GM19238 (cell line): ENCODE data around the gene LRRC63.
"Not testable (repeated sequence)": the region's sequence is repeated elsewhere in the genome, so short reads cannot be mapped to it uniquely, and the experiment has no call there.

Experiments
- DNase-seq: peaks from one replicate; pipeline ENCODE4 v3.0.0; 2011; ENCODE audit warnings: low spot score; ENCODE audit not compliant: insufficient read length

The LRRC63 gene

GRCh38 chr13:46181377-46181839 is 30.3 kb upstream of the LRRC63 start:
- DNase-seq = no peak

DNA sequence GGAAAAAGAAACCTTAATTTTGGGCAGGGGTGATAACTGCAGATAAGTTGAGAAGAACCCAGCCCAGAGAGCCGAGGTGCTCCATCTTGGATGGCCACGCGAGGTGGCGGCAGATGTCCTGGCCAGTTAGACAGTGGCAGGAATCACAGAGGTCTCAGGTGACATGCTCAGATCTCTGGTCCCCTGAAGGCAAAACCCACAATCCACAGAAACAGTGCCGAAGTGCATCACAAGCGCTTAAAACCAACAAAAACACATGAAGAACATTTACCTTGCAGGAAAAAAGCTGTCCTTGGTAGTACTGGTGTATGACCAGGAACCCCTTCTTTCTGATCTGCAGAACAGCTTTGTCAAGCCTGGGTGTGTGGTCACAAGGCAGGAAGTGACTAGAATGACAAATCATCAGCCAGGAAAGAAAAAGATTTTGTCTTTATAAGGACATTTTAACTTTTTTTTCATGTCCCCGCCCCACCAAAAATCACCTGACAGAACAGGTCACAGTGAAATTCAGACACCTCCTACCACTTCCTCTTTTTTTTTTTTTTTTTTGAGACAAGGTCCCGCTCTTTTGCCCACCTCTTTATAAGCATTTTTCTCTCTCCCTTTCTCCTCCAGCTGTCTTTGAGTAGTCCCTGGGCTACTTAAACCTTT is 29.8 kb upstream of the LRRC63 start, which contains the start of gene LCP1:
LCP1 (minus strand) TSS at position 338 of the 651 bp plus-strand sequence. CDS start 22,515 bp downstream, outside the sequence.
- peak; percentile 26 for DNase-seq

DNA sequence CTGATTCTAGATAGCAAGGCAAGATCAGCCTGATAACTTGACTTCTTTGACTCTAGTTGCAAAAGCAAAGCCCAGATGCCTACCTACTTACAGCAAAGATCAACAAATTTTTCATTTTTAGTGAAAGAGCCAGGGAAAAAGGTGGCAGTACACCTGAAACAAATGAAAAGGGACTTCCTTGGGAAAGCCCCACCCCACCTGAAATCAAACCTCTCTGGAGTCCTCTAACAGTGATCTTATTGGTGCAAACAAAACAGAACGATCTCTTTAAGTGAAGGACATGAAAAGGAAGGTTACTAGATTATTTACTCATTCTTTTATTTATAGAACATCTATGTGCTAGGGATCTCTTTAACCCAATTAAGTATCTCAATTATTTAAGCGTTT is 29.2 kb upstream of the LRRC63 start:
- no peak for DNase-seq

DNA sequence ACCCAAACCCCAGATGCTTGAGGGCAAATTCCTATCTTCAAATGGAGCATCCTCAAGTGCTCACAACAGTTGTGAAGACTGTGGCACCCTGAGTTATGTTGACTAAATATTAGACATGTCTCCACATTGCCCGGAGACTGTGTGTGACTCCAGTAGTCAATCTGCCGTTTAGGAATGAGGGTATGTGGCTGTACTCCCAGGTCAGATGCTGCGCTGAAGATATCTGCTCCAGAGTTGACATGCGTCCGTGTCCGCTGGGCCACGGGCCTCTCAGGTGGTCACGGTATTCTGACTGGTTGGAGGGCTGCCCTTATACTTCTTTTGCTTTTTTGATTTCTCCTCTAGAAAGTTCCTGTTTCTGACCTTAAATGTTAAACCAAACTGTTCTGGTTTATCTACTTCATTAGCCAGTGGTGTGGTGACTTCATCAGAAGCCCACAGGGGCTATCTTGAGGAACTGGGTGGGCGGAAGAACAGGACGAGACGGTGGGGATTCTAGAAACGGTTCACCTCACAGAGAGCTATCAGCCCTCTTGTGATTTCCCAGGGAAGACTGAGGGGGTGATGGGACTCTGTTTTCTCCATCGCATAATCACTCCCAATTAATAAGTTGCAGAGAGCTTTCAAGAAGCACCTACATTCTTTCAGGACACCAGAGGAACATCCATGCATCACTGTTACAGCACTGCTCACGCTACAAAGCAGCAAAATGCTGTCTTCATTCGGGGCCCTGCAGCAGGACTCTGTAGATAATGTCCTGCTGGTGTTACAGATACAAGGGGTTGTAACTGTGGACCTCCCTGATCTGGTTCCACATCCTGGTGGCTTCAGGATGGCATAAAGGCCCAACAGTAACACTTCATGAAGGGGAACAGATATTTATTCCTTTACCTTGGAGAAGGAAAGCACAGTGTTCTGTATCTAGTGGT is 28.4 kb upstream of the LRRC63 start:
- no peak for DNase-seq

DNA sequence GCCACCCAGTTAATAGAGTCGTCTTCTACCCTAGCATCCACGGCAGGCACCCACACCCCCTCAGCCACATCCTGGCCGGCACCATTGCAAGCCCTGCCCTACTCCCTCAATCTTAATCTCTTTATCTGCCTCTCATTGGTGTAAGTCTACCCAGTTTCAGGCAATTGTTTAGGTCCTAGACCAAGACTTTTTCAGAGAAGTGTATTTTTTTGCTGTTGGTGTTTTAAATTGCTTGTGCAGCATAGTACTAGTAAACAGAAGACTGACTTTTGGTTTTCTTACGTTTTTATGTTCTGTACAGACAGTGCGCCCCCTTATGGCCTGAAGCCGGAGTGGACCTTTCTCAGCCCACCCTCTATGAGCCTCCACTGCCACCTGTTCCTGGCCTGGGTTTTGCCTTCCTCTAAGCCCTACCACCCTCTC is 27.4 kb upstream of the LRRC63 start:
- DNase-seq = peak; percentile 42

- DNase-seq = no peak
Observed at GRCh38 chr13:46185634-46186033, 26.1 kb upstream of the LRRC63 start.

DNA sequence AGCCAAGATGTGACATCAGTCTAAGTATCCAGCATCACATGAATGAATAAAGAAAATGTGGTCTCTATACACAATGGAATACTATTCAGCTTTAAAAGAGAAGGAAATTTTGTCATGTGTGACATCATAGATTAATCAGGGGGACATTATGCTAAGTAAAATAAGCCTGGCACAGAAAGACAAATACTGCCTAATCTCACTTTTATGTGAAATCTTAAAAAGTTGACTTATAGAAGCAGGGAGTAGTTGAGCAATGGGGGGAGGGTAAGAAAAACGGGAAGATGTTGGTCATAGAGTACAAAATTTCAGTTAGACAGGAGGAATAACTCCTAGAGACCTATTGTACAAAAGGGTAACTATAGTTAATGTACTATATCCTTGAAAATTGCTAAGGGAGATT is 19.3 kb upstream of the LRRC63 start:
- no peak for DNase-seq

GRCh38 chr13:46195016-46195415 is 16.7 kb upstream of the LRRC63 start:
- no peak for DNase-seq

DNA sequence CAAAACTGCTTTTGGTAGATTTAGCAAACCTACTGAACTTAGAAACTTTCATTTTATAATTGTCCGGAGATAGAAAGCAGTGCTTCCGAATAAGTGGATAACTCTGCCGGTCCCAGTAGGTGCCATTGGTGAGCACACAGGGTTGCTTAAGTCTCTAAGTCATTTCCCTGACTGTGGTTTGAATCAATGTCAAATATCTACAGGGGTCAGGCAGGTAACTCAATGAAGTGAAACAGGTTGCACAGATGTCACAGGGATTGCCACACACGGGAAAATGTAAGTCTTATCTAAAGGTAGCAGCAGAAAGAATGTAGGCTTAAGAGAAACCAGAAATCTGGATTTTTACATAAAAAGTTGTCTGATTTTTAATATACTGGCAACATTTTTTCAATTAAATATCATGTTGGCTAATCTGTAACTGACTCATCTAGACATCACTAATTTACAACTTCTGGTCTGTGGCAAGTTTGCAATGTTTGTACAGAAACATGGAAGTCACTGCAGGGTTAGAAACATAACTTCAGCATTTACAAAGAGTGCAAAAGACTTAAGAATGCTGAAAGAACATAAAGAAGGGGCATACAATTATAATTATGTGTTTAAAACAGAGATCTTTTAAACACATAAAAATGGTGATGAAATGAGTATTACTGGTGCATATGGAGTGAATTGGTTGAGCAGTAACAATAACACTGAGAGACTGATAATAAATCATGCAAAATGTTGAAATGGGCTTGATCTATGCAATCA is 14.3 kb upstream of the LRRC63 start:
- no peak for DNase-seq

DNA sequence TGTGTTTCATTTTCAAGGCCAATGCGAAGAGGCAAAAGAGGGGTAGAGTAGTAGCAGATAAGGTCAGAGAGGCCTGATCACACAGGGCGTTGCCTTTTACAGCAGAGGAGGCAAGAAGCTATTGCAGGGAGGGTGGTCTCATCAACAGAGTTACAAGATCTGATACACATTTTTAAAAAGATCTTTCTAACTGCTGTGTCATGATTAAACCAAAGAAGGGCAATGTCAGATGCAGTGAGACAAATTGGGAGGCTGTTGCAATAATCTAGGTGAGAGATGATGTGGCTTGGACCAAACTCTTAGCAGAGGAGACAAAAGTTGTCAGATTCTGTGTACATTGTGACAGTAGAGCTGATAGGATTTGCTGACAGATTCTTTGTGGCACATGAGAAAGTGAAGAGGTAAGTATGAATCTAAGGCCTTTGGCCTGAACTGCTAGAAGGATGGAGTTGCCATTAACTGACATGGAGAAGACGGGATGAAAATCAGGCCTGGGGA is 13.0 kb upstream of the LRRC63 start:
- DNase-seq = no peak

- DNase-seq = no peak
Observed at GRCh38 chr13:46202188-46202795, 9.4 kb upstream of the LRRC63 start.

GRCh38 chr13:46202966-46203365 is 8.8 kb upstream of the LRRC63 start:
- no peak for DNase-seq

- no peak for DNase-seq
Observed at GRCh38 chr13:46206143-46206542, 5.6 kb upstream of the LRRC63 start.

DNA sequence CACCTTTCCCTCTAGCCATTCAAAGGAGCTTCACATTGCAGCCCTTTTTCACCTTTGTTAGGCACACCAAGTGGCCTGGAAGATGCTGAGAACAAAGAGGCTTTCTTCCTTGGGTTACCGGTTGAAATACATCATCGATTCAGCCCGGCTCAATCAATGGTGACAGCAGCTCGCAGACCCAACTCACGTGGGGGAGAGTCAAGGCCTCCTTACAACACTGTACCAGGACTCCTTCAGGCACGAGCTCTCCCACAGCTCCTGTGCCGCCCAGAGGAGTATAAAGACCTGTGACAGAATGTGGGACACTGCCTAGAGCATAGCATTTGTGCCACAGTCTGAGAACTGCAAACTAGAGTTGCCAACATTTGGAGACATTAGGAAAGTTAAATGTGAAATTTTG is 3.9 kb upstream of the LRRC63 start:
- DNase-seq = no peak

DNA sequence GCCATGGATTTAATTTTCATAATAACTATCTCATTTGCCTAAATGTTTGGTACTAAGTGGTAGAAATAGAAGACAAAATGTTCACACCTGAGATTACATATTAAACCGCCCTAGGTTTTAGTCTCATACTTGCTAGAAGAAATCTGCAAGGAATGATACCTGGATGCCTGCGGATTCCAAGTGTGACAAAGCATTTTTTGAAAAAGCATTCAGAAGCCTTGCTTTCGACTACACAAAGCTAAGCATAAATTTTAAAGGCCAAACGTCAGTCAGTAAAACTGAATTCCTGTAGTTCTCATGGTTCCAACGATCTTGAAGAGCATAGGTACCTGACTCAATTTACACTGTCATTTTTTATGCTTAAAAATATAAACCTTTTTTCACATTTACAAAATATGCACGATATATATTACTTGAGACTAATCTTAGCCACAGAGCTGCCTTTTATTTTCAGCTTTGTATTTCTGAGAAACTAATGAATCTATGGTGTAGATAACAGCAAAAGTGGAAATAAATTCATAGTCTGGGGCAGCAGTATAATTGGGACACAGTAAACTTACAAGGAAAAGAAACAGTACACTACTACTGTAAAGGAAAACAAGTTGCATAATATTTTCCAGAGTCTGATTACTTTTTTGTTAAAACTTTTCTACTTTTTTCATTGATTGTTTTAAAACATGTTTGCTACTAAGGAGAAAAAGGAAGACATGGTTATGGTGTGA is 1.2 kb upstream of the LRRC63 start:
- DNase-seq = no peak

DNA sequence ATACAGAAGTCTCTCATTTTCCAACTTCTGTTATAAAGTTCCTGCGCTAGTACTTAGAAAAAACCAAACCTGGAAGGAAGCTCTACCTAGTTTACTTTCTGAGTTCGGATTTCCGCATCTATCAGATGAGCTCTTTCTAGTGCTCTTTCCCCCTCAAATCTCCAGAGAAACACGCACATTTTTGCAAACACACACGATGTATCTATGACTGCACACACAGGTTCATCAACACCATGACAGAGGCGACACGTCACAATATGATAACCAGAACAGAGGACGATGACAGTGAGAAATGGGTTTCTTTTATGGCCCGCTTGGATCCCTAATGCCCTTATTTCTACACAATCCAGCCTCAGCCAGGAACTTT is 629 bp upstream of the LRRC63 start:
- DNase-seq = no peak

DNA sequence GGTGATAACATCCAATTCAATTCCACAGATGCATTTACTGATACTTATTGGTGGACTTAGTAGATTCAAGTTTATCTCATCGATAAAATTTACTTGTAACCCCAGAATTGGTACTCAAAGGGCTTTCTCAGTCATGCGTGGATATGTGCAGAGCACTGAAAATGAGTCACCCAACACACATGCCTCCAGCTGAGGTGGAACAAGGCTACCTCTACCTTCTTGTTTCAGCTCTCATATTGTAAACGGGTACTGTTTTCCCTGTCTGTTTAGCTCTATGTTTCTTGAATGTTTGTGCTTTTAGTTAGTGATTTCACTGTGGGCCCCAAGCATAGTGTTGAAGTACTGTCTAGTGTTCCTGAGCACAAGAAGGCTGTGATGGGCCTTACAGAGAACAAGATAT is 1.5 kb downstream of the LRRC63 start:
- DNase-seq = no peak

DNA sequence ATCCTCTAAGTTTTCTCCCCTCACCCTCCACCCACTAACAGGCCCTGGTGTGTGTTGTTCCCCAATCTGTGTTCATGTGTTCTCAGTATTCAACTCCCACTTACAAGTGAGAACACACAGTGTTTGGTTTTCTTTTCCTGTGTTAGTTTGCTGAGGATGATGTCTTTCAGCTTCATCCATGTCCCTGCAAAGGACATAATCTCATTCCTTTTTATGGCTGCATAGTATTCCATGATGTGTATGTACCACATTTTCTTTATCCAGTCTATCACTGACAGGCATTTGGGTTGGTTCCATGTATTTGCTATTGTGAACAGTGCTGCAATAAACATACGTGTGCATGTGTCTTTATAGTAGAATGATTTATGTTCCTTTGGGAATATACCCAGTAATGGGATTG is 3.0 kb downstream of the LRRC63 start:
- DNase-seq = not testable (repeated sequence)

GRCh38 chr13:46220234-46220633 is 8.5 kb downstream of the LRRC63 start:
- DNase-seq = not testable (repeated sequence)

DNA sequence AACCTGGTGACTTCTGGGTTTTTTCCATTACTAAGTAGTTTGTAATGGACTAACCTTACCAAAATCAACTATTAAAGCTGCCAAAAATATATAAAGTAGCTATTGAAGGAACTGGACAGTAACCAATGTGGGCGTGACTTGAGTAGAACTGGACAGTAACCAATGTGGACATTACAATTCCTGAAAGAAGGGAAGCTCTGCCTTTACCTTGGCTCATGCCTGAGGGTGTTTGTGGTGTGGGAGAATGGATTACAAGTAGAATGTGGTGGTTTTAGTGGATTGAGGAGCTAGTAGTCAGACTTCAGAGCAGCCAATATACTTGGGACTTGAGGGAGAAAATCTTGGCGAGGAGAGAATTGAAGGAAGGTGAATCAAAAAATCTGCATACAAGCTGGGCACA is 17.5 kb downstream of the LRRC63 start:
- no peak for DNase-seq

- DNase-seq = no peak
Observed at GRCh38 chr13:46232281-46232680, 20.6 kb downstream of the LRRC63 start.
